PC-9 (cell line): ENCODE measurements around the gene ITGA2B.

Experiments used
- CTCF ChIP-seq: fragments of 200-600 bp; sonication (generic); conservative IDR thresholded peaks from 2 replicates; pipeline ENCODE4 v1.6.1; 2017; ENCODE audit warnings: mixed run types, antibody characterized with exemption, mild to moderate bottlenecking, moderate library complexity
- EZH2 ChIP-seq: fragments of 200-600 bp; sonication (generic); IDR thresholded peaks from 2 replicates; pipeline ENCODE4 v1.8.0; 2017; ENCODE audit warnings: antibody characterized with exemption, low read depth

DNA sequence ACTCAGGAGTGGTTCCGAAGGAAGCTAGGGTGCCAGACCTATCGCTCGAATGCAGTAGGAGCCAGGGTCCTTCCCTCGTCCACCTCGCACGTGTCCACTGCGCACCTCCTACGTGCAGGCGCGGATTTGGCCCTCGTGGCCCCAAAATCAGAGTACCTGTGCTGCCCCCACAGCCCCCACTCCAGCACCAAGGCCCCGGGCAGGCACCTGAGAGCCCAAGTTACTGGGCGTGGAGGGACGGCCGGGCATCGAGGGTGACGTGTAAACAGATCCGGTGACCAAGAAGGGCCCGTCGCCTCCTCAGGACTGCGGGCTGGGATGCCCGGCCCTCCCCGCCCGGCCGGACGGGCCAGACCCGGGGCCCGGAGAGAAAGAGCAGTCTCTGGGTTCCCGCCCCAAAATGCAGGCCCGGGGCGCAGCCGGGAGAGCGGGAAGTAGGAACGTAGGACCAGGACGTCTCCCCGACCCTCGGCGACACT, 65.3 kb downstream of the ITGA2B start:
- TF ChIP-seq CTCF (no peak), EZH2 (no peak)
